ENCODE data around the gene ATP1A1. TPM values are rescaled to one million over a fixed set of nuclear protein-coding genes. Genes with fewer than 3 reads are reported as not detected.

ATP1A1 gene
- total RNA-seq, 4 donors from 2014 or later, result 324 to 3,097 (median 1,990) TPM

- in situ Hi-C loops (cut with MboI; ENCODE audit: low pct_ligation_motif_present in 1 of 4, low pct_unique_long_range_greater_than_20kb in 1 of 4, low sequenced_read_pairs in 3 of 4), result loop anchor here (25.0 kb wide), 2 partner anchors 128 to 197 kb away; no protein-coding TSS in a partner anchor
- Histone ChIP-seq H3K4me3 (no peak overlapping the region), H3K27ac (no peak overlapping the region), H3K36me3 (no peaks in the 10 kb centered on the region), H3K4me1 (peaks cover 0 to 21% (median 3%) of the 10 kb centered on the region in 4 donors), H3K9me3 (no peaks in the 10 kb centered on the region), H3K27me3 (no peaks in the 10 kb centered on the region)
- WGBS, 2 donors (ENCODE audit: low coverage in 1 of 2), result 59 to 60% methylated on average over 2 of the region's 2 CpGs
- DNase-seq, result no peak
- intact Hi-C loops (cut with DNase I; ENCODE audit: low total_unique reads), result no loop called here
- TF ChIP-seq POLR2A (IDR thresholded peaks at IDR 0.05) (no peak), CTCF (IDR thresholded peaks at IDR 0.05) (no peak), POLR2AphosphoS5 (IDR thresholded peaks at IDR 0.05) (no peak), EP300 (IDR thresholded peaks at IDR 0.05; ENCODE audit: low read depth) (no peak)
Observed at GRCh38 chr1:116359060-116359830, 13.8 kb upstream of the ATP1A1 start.

- in situ Hi-C loops (cut with MboI; ENCODE audit: low pct_ligation_motif_present in 1 of 4, low pct_unique_long_range_greater_than_20kb in 1 of 4, low sequenced_read_pairs in 3 of 4), result loop anchor here (25.0 kb wide), 2 partner anchors 127 to 198 kb away; no protein-coding TSS in a partner anchor
- intact Hi-C loops (cut with DNase I; ENCODE audit: low total_unique reads), result no loop called here
- H3K9me3 ChIP-seq, result no peaks in the 10 kb centered on the region
- no peaks in the 10 kb centered on the region for H3K27me3 ChIP-seq
- no peaks in the 10 kb centered on the region for H3K36me3 ChIP-seq
- DNase-seq, result no peak
- H3K4me1 ChIP-seq, result peaks cover 0 to 21% (median 3%) of the 10 kb centered on the region in 4 donors
- H3K27ac ChIP-seq, result no peak overlapping the region
- 86% methylated on average over 1 of the region's 1 CpG; no CpG with 5 or more reads in 1 of the 2 donors for WGBS, 2 donors (ENCODE audit: low coverage in 1 of 2)
- no peak overlapping the region for H3K4me3 ChIP-seq
- TF ChIP-seq POLR2AphosphoS5 (IDR thresholded peaks at IDR 0.05) (no peak), CTCF (IDR thresholded peaks at IDR 0.05) (no peak), EP300 (IDR thresholded peaks at IDR 0.05; ENCODE audit: low read depth) (no peak), POLR2A (IDR thresholded peaks at IDR 0.05) (no peak)
Observed at GRCh38 chr1:116359871-116360270, 13.2 kb upstream of the ATP1A1 start.

- Histone ChIP-seq H3K27me3 (no peaks in the 10 kb centered on the region), H3K9me3 (no peaks in the 10 kb centered on the region), H3K4me1 (peaks cover 0 to 21% (median 3%) of the 10 kb centered on the region in 4 donors), H3K36me3 (no peaks in the 10 kb centered on the region), H3K27ac (no peak overlapping the region), H3K4me3 (no peak overlapping the region)
- 60 to 68% methylated on average over 2 of the region's 2 CpGs for WGBS, 2 donors (ENCODE audit: low coverage in 1 of 2)
- TF ChIP-seq POLR2A (IDR thresholded peaks at IDR 0.05) (no peak), POLR2AphosphoS5 (IDR thresholded peaks at IDR 0.05) (no peak), CTCF (IDR thresholded peaks at IDR 0.05) (peak; percentile 30 to 44 (median 40)), EP300 (IDR thresholded peaks at IDR 0.05; ENCODE audit: low read depth) (no peak)
- intact Hi-C loops (cut with DNase I; ENCODE audit: low total_unique reads), result no loop called here
- DNase-seq, result no peak
- in situ Hi-C loops (cut with MboI; ENCODE audit: low pct_ligation_motif_present in 1 of 4, low pct_unique_long_range_greater_than_20kb in 1 of 4, low sequenced_read_pairs in 3 of 4), result loop anchor here (25.0 kb wide), 2 partner anchors 127 to 198 kb away; no protein-coding TSS in a partner anchor
Observed at GRCh38 chr1:116360429-116361173, 12.4 kb upstream of the ATP1A1 start.

GRCh38 chr1:116361648-116362047, 11.4 kb upstream of the ATP1A1 start:
- in situ Hi-C loops (cut with MboI; ENCODE audit: low pct_ligation_motif_present in 1 of 4, low pct_unique_long_range_greater_than_20kb in 1 of 4, low sequenced_read_pairs in 3 of 4), result loop anchor here (25.0 kb wide), 2 partner anchors 126 to 199 kb away; no protein-coding TSS in a partner anchor
- no peak overlapping the region for H3K27ac ChIP-seq
- DNase-seq, result no peak

More at GRCh38 chr1:116361648-116362047, 11.4 kb upstream of the ATP1A1 start:
- intact Hi-C loops (cut with DNase I; ENCODE audit: low total_unique reads), result loop anchor here (1.0 kb wide), 1 partner anchor 124 kb away; no protein-coding TSS in a partner anchor
- H3K27me3 ChIP-seq, result no peaks in the 10 kb centered on the region
- no peaks in the 10 kb centered on the region for H3K36me3 ChIP-seq
- H3K4me3 ChIP-seq, result no peak overlapping the region
- no peak for TF ChIP-seq EP300 (IDR thresholded peaks at IDR 0.05; ENCODE audit: low read depth)
- no peak for TF ChIP-seq POLR2A (IDR thresholded peaks at IDR 0.05)
- TF ChIP-seq CTCF (IDR thresholded peaks at IDR 0.05), result no peak
- TF ChIP-seq POLR2AphosphoS5 (IDR thresholded peaks at IDR 0.05), result no peak
- H3K9me3 ChIP-seq, result no peaks in the 10 kb centered on the region
- H3K4me1 ChIP-seq, result peaks cover 0 to 21% (median 3%) of the 10 kb centered on the region in 4 donors
- WGBS, 2 donors (ENCODE audit: low coverage in 1 of 2), result 80 to 96% methylated on average over 2 to 3 of the region's 3 CpGs
